Common myeloid progenitor, CD34-positive (primary cell): ENCODE data around the gene AGAP1.

Experiments
- CTCF ChIA-PET: fragments of 350-600 bp; sonication (Branson Sonifier 250); formaldehyde crosslinking; loops from one replicate; lab custom pipeline; 2021; ENCODE audit warnings: antibody characterized with exemption; lab: Charles Lee
- POLR2A ChIA-PET: fragments of 350-600 bp; sonication (Branson Sonifier 250); formaldehyde crosslinking; loops from one replicate; lab custom pipeline; 2021; ENCODE audit warnings: antibody characterized with exemption; lab: Charles Lee
- DNase-seq, 3 donors: peaks; one replicate each; pipeline versions ENCODE4 v3.0.0 to v3.0.0-alpha.2; 2013
- H3K27ac ChIP-seq, 2 experiments: 1 replicate in 1 of 2; 2 replicates in 1 of 2; pipeline ENCODE4 v1.7.0; 2013; ENCODE audit warnings: inconsistent platforms in 2 of 2, low read length in 2 of 2, mild to moderate bottlenecking in 2 of 2, low read depth in 1 of 2, moderate library complexity in 1 of 2; ENCODE audit not compliant: severe bottlenecking in 2 of 2, insufficient read depth in 1 of 2, poor library complexity in 1 of 2
- H3K27me3 ChIP-seq, 5 experiments: replicated peaks in 2 of 5; 1 replicate in 3 of 5; 2 replicates in 2 of 5; pipeline versions ENCODE4 v1.6.1 to v1.7.0; 2013; ENCODE audit warnings: low read length in 4 of 5, mild to moderate bottlenecking in 2 of 5, moderate library complexity in 2 of 5, inconsistent platforms in 1 of 5; ENCODE audit not compliant: insufficient read depth in 5 of 5, control insufficient read depth in 4 of 5
- H3K36me3 ChIP-seq, 4 experiments: 1 replicate in 2 of 4; 2 replicates in 2 of 4; pipeline versions ENCODE4 v1.6.1 to v1.7.0; 2013; ENCODE audit warnings: low read length in 3 of 4, control low read depth in 1 of 4, mild to moderate bottlenecking in 1 of 4; ENCODE audit not compliant: control insufficient read depth in 4 of 4, insufficient read depth in 4 of 4
- H3K4me1 ChIP-seq, 4 experiments: 1 replicate in 3 of 4; 2 replicates in 1 of 4; pipeline versions ENCODE4 v1.6.1 to v1.7.1; 2013; ENCODE audit warnings: low read length in 3 of 4, mild to moderate bottlenecking in 3 of 4, control low read depth in 1 of 4, inconsistent platforms in 1 of 4, moderate library complexity in 1 of 4; ENCODE audit not compliant: control insufficient read depth in 4 of 4, insufficient read depth in 4 of 4; ENCODE audit errors: control extremely low read depth in 1 of 4
- H3K4me3 ChIP-seq, 7 experiments: 1 replicate in 4 of 7; 2 replicates in 3 of 7; pipeline versions ENCODE4 v1.5.1 to v1.7.0; 2013; ENCODE audit warnings: mild to moderate bottlenecking in 7 of 7, low read length in 6 of 7, moderate library complexity in 6 of 7, inconsistent platforms in 2 of 7, low read depth in 2 of 7, control low read depth in 1 of 7; ENCODE audit not compliant: insufficient read depth in 4 of 7, control insufficient read depth in 1 of 7; ENCODE audit errors: extremely low read depth in 1 of 7
- H3K9me3 ChIP-seq, 5 experiments: 1 replicate in 4 of 5; 2 replicates in 1 of 5; pipeline versions ENCODE4 v1.6.1 to v1.7.1; 2013; ENCODE audit warnings: low read length in 4 of 5, mild to moderate bottlenecking in 2 of 5, inconsistent platforms in 1 of 5, low read depth in 1 of 5, moderate library complexity in 1 of 5; ENCODE audit not compliant: control insufficient read depth in 4 of 5, insufficient read depth in 2 of 5; ENCODE audit errors: control extremely low read depth in 1 of 5
- WGBS: methylation state at CpG from one replicate; pipeline ENCODE4 v1.1.5; 2013; ENCODE audit not compliant: insufficient coverage; 5-methylcytosine and 5-hydroxymethylcytosine counted together

AGAP1 gene

GRCh38 chr2:235910067-235910466, 416.2 kb downstream of the AGAP1 start:
- Histone ChIP-seq H3K27ac (no peak overlapping the region), H3K4me3 (no peak overlapping the region), H3K36me3 (no peaks in the 10 kb centered on the region), H3K4me1 (no peaks in the 10 kb centered on the region), H3K9me3 (no peaks in the 10 kb centered on the region), H3K27me3 (peaks cover 0 to 8% (median 0%) of the 10 kb centered on the region in 5 experiments)
- no peak for DNase-seq
- ChIA-PET POLR2A (no interaction called here), CTCF (no interaction called here)
- WGBS: 90% methylated on average over 3 of the region's 3 CpGs

- no peaks in the 10 kb centered on the region for H3K4me1 ChIP-seq
- CTCF ChIA-PET: no interaction called here
- POLR2A ChIA-PET: no interaction called here
- WGBS: 91% methylated on average over 6 of the region's 6 CpGs
- no peak overlapping the region for H3K4me3 ChIP-seq
- DNase-seq: no peak
- H3K36me3 ChIP-seq: no peaks in the 10 kb centered on the region
- peaks cover 0 to 3% (median 0%) of the 10 kb centered on the region in 5 experiments for H3K9me3 ChIP-seq
- H3K27ac ChIP-seq: no peak overlapping the region
- peaks cover 0 to 5% (median 0%) of the 10 kb centered on the region in 5 experiments for H3K27me3 ChIP-seq
Observed at GRCh38 chr2:235911125-235911524, 417.3 kb downstream of the AGAP1 start.

DNA sequence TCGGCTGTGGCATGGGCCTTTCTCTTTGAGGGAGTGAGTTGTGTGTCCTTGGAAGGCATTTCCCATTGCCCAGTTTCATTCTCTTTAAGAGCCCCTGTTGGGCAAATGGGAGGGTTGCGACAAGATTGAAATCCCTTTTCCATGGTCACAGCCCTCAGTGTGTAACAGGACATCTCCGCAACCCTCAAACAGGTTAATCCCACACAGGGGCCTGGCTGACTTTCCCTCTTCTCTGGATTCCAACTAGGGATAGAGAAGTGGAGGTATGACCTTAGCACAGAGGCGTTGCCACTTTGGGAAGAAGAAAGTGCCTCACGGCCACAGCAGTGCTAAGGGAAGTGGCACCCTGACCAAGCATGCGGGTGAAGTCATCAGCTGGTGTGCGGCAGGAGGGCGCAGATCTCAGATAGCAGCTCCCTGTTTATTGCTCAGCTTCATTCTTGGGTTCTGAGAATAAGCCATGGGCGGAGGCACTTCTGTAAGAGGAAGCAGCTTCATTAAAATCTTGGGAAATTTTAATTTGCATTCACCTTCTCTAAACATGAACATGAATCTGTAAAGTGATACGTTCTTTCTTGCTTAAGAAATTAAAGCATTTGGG, 417.9 kb downstream of the AGAP1 start:
- CTCF ChIA-PET: no interaction called here
- H3K4me3 ChIP-seq: no peak overlapping the region
- H3K36me3 ChIP-seq: no peaks in the 10 kb centered on the region
- H3K9me3 ChIP-seq: peaks cover 0 to 8% (median 0%) of the 10 kb centered on the region in 5 experiments
- no peak for DNase-seq
- peaks cover 0 to 4% (median 0%) of the 10 kb centered on the region in 5 experiments for H3K27me3 ChIP-seq
- POLR2A ChIA-PET: no interaction called here
- no peak overlapping the region for H3K27ac ChIP-seq
- 98% methylated on average over 5 of the region's 10 CpGs for WGBS
- H3K4me1 ChIP-seq: no peaks in the 10 kb centered on the region

DNA sequence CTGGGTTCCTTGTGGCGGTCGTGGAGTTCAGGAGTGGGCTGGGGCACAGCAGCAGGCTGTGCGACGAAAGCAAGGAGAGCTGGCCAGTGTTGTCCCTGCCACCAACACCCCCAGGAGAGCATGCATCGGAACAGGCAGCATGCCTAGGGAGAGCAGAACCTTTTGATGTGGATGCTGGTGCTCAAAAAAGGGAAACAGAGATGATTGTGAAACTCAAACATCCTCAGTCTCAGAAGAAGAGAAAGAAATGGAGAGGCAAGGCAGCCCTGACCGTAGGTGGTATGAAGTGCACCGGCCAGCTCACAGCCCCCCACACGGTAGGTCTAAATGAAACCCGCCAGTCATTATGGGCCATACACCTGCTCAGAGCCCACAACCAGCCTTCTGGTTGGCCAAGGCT, 420.9 kb downstream of the AGAP1 start:
- Histone ChIP-seq H3K27me3 (peaks cover 0 to 3% (median 0%) of the 10 kb centered on the region in 5 experiments), H3K9me3 (peaks cover 0 to 14% (median 0%) of the 10 kb centered on the region in 5 experiments), H3K36me3 (no peaks in the 10 kb centered on the region), H3K27ac (no peak overlapping the region), H3K4me1 (no peaks in the 10 kb centered on the region), H3K4me3 (no peak overlapping the region)
- DNase-seq: no peak
- WGBS: 96% methylated on average over 8 of the region's 9 CpGs
- ChIA-PET CTCF (no interaction called here), POLR2A (no interaction called here)

DNA sequence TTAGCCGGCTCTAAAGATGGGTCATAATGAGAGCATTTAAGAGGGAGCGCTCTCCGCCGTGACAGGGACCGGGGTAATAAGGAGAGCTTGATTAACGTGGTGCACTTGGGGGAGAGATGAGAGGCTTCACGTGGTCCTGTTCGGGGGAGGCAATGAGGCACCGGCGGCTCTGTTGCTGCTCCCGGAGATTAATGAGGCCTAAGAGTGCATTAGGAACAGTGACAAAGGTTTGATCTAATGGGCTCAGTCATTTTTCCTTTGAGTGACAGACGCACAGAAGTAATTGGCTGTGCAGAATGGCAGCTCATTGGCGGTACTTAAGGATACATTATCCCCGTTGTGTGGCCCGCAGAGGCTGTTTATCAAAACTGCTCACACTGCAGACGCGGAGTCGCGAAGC, 423.7 kb downstream of the AGAP1 start:
- Histone ChIP-seq H3K27me3 (peaks cover 0 to 2% (median 0%) of the 10 kb centered on the region in 5 experiments), H3K9me3 (peaks cover 0 to 14% (median 0%) of the 10 kb centered on the region in 5 experiments), H3K4me3 (no peak overlapping the region), H3K27ac (no peak overlapping the region), H3K36me3 (no peaks in the 10 kb centered on the region), H3K4me1 (no peaks in the 10 kb centered on the region)
- DNase-seq: no peak
- POLR2A ChIA-PET: no interaction called here
- CTCF ChIA-PET: no interaction called here
- WGBS: 92% methylated on average over 19 of the region's 19 CpGs

DNA sequence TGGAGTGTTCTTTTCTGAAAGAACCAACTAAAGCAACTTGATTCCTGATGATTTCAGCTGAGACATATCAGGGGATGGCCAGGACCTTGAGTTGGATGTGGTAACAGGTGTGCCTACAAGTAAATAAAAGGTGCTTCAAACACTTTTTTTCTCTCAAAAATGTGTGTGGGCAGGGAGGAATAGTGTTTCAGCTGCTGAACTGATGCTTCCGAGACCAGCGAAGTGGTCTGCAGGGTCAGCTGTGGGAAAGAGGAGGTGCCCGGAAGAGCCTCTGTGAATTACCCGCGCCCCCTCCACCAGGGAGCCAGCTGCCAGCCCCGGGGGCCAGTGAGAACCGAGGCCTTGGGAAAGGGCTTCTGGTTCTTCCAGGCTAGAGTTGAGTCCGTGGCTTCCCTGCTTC, 425.0 kb downstream of the AGAP1 start:
- H3K9me3 ChIP-seq: peaks cover 0 to 14% (median 0%) of the 10 kb centered on the region in 5 experiments
- 93% methylated on average over 8 of the region's 8 CpGs for whole genome bisulfite sequencing
- H3K4me3 ChIP-seq: no peak overlapping the region
- ChIA-PET POLR2A (no interaction called here), CTCF (no interaction called here)
- DNase-seq: no peak
- H3K27ac ChIP-seq: no peak overlapping the region
- peaks cover 0 to 2% (median 0%) of the 10 kb centered on the region in 5 experiments for H3K27me3 ChIP-seq
- no peaks in the 10 kb centered on the region for H3K36me3 ChIP-seq
- no peaks in the 10 kb centered on the region for H3K4me1 ChIP-seq

- peaks cover 0 to 14% (median 0%) of the 10 kb centered on the region in 5 experiments for H3K9me3 ChIP-seq
- CTCF ChIA-PET: no interaction called here
Observed at GRCh38 chr2:235920216-235920865, 426.5 kb downstream of the AGAP1 start.

More at GRCh38 chr2:235920216-235920865, 426.5 kb downstream of the AGAP1 start:
- DNase-seq: no peak
- POLR2A ChIA-PET: no interaction called here
- H3K4me3 ChIP-seq: no peak overlapping the region
- no peaks in the 10 kb centered on the region for H3K36me3 ChIP-seq
- H3K27ac ChIP-seq: no peak overlapping the region
- no peaks in the 10 kb centered on the region for H3K4me1 ChIP-seq
- H3K27me3 ChIP-seq: peaks cover 0 to 2% (median 0%) of the 10 kb centered on the region in 5 experiments
- 100% methylated on average over 4 of the region's 7 CpGs for WGBS
